Right hindlimb (tissue), 1 donor: Measurements from ENCODE around the gene RBM34.

ENCODE experiments used
- DNase-seq: peaks from one replicate; pipeline ENCODE4 v3.0.0-alpha.2; 2018

Gene RBM34

GRCh38 chr1:235151033-235151432, 10.0 kb downstream of the RBM34 start:
- DNase-seq: no peak

- no peak for DNase-seq
These were observed 11.2 kb downstream of the RBM34 start for GRCh38 chr1:235149824-235150223.

GRCh38 chr1:235147269-235147668, 13.8 kb downstream of the RBM34 start:
- no peak for DNase-seq

GRCh38 chr1:235145639-235146038, 15.4 kb downstream of the RBM34 start:
- no peak for DNase-seq

- no peak for DNase-seq
These were observed 18.1 kb downstream of the RBM34 start for GRCh38 chr1:235142991-235143390.

GRCh38 chr1:235139315-235139714, 21.7 kb downstream of the RBM34 start:
- no peak for DNase-seq

- no peak for DNase-seq
These were observed 22.2 kb downstream of the RBM34 start for GRCh38 chr1:235138821-235139220.

- no peak for DNase-seq
These were observed 24.9 kb downstream of the RBM34 start for GRCh38 chr1:235136111-235136510.

GRCh38 chr1:235134171-235134570, 26.9 kb downstream of the RBM34 start:
- no peak for DNase-seq

GRCh38 chr1:235133086-235133485, 28.0 kb downstream of the RBM34 start:
- no peak for DNase-seq

- no peak for DNase-seq
These were observed 29.1 kb downstream of the RBM34 start for GRCh38 chr1:235131961-235132360.

- no peak for DNase-seq
These were observed 30.2 kb downstream of the RBM34 start for GRCh38 chr1:235130766-235131270.

- DNase-seq: no peak
These were observed 31.1 kb downstream of the RBM34 start for GRCh38 chr1:235129774-235130570.

- peak; percentile 98 for DNase-seq
These were observed 32.4 kb downstream of the RBM34 start, which contains the start of gene TOMM20 for GRCh38 chr1:235128456-235129328. TOMM20 (minus strand) TSS chr1:235128837; CDS start chr1:235128715, 122 bp downstream.

GRCh38 chr1:235127732-235128455, 33.2 kb downstream of the RBM34 start:
- DNase-seq: no peak

- no peak for DNase-seq
These were observed 33.8 kb downstream of the RBM34 start for GRCh38 chr1:235127203-235127602.

- no peak for DNase-seq
These were observed 36.4 kb downstream of the RBM34 start for GRCh38 chr1:235124665-235125064.

- no peak for DNase-seq
These were observed 36.9 kb downstream of the RBM34 start for GRCh38 chr1:235124111-235124510.

- no peak for DNase-seq
These were observed 38.7 kb downstream of the RBM34 start for GRCh38 chr1:235122348-235122747.

GRCh38 chr1:235113183-235113917, 47.7 kb downstream of the RBM34 start:
- DNase-seq: no peak

- DNase-seq: no peak
These were observed 48.5 kb downstream of the RBM34 start for GRCh38 chr1:235112297-235113182.
